GM23338 (cell line): ENCODE results near the gene INTS6. TPM values are rescaled to one million over a fixed set of nuclear protein-coding genes. Genes with fewer than 3 reads are reported as not detected.

Experiments used
- ATAC-seq: fragments of 200-7000 bp; cut with Tn5 transposase; 3 replicates; pipeline ENCODE4 v1.9.1; 2020
- DNase-seq: peaks from one replicate; pipeline ENCODE4 v3.0.0-alpha.2; 2015; ENCODE audit warnings: low spot score
- H2AFZ ChIP-seq: fragments of 200-600 bp; sonication (generic); 2 replicates; pipeline ENCODE4 v1.8.0; 2016; ENCODE audit warnings: antibody characterized with exemption, mild to moderate bottlenecking, moderate library complexity
- H3F3A ChIP-seq: fragments of 200-600 bp; sonication (generic); replicated peaks from 2 replicates; pipeline ENCODE4 v1.8.0; 2017; ENCODE audit warnings: antibody characterized with exemption, mixed run types, low read depth
- H3K27ac ChIP-seq: fragments of 200-600 bp; sonication (generic); 2 replicates; pipeline ENCODE4 v1.6.1; 2016; ENCODE audit warnings: low read depth
- H3K27me3 ChIP-seq: fragments of 200-600 bp; sonication (generic); 2 replicates; pipeline ENCODE4 v1.8.0; 2016; ENCODE audit warnings: mild to moderate bottlenecking, mixed run types, moderate library complexity; ENCODE audit not compliant: insufficient read depth
- H3K36me3 ChIP-seq: fragments of 200-600 bp; sonication (generic); 2 replicates; pipeline ENCODE4 v1.8.0; 2016; ENCODE audit warnings: mild to moderate bottlenecking; ENCODE audit not compliant: insufficient read depth
- H3K4me1 ChIP-seq: fragments of 200-600 bp; sonication (generic); 2 replicates; pipeline ENCODE4 v1.8.0; 2016; ENCODE audit warnings: mild to moderate bottlenecking, moderate library complexity; ENCODE audit not compliant: insufficient read depth
- H3K4me2 ChIP-seq: fragments of 200-600 bp; sonication (generic); 2 replicates; pipeline ENCODE4 v1.7.1; 2017; ENCODE audit warnings: mixed run types
- H3K4me3 ChIP-seq: fragments of 200-600 bp; sonication (generic); 2 replicates; pipeline ENCODE4 v1.6.1; 2016; ENCODE audit warnings: mixed run types
- H3K79me2 ChIP-seq: fragments of 200-600 bp; sonication (generic); replicated peaks from 2 replicates; pipeline ENCODE4 v1.8.0; 2017; ENCODE audit warnings: mild to moderate bottlenecking; ENCODE audit not compliant: insufficient read depth
- H3K9me2 ChIP-seq: fragments of 200-600 bp; sonication (generic); 2 replicates; pipeline ENCODE4 v1.8.0; 2017; ENCODE audit not compliant: insufficient read depth
- H4K20me1 ChIP-seq: fragments of 200-600 bp; sonication (generic); replicated peaks from 2 replicates; pipeline ENCODE4 v1.8.0; 2017; ENCODE audit warnings: mild to moderate bottlenecking; ENCODE audit not compliant: insufficient read depth
- H3K27ac Mint-ChIP-seq: 2 replicates; pipeline ENCODE4 v1.8.0; 2020; ENCODE audit warnings: inconsistent platforms, mild to moderate bottlenecking, moderate library complexity, mixed read lengths
- H3K27me3 Mint-ChIP-seq: 3 replicates; pipeline ENCODE4 v1.8.0; 2022; ENCODE audit warnings: low read depth, mild to moderate bottlenecking, moderate library complexity, mixed read lengths, inconsistent platforms; ENCODE audit not compliant: insufficient read depth, poor library complexity
- H3K36me3 Mint-ChIP-seq: 3 replicates; pipeline ENCODE4 v1.8.0; 2021; ENCODE audit warnings: low read depth, mild to moderate bottlenecking, inconsistent platforms, moderate library complexity, mixed read lengths
- H3K4me1 Mint-ChIP-seq: 3 replicates; pipeline ENCODE4 v1.8.0; 2020; ENCODE audit warnings: mild to moderate bottlenecking, inconsistent platforms, mixed read lengths
- H3K4me3 Mint-ChIP-seq: 3 replicates; pipeline ENCODE4 v1.8.0; 2021; ENCODE audit warnings: moderate library complexity, mild to moderate bottlenecking, inconsistent platforms, mixed read lengths
- H3K9me3 Mint-ChIP-seq: 3 replicates; pipeline ENCODE4 v1.8.0; 2020; ENCODE audit warnings: moderate library complexity, mild to moderate bottlenecking, inconsistent platforms, mixed read lengths
- CREB1 ChIP-seq: fragments of 250-450 bp; sonication (Bioruptor Pico); IDR thresholded peaks from 2 replicates; pipeline ENCODE4 v1.5.0; 2020; ENCODE audit warnings: low read depth, mild to moderate bottlenecking, moderate library complexity
- CTCF ChIP-seq, 2 experiments: fragments of 200-600 bp in 1 of 2; sonication (generic) in 1 of 2; conservative IDR thresholded peaks; 2 replicates each; pipeline versions ENCODE4 v1.5.1 to v1.6.1; 2016 to 2017; ENCODE audit warnings: antibody characterized with exemption in 2 of 2, low read depth in 2 of 2, mild to moderate bottlenecking in 2 of 2, moderate library complexity in 1 of 2
- NANOG ChIP-seq: IDR thresholded peaks from 2 replicates; pipeline ENCODE4 v1.6.1; 2016; ENCODE audit warnings: antibody characterized with exemption, borderline replicate concordance
- STAT1 ChIP-seq: IDR thresholded peaks from one replicate; pipeline ENCODE4 v1.6.1; 2016; ENCODE audit warnings: antibody characterized with exemption; ENCODE audit not compliant: unreplicated experiment
- ZNF114 ChIP-seq: fragments of 250-450 bp; sonication (Bioruptor Pico); IDR thresholded peaks from 2 replicates; pipeline ENCODE4 v1.5.0; 2020; ENCODE audit warnings: mild to moderate bottlenecking, moderate library complexity
- polyA plus RNA-seq: library from polyadenylated mRNA; unstranded; fragments of >200 nt; fragmentation: Nextera tagmentation; extraction: Ambion mirVana; gene quantifications from 2 replicates; pipeline ENCODE4 v1.2.1, GENCODE V29; 2016
- total RNA-seq: library from RNA; depleted of rRNA; stranded (reverse); fragments of >200 nt; shearing (Covaris generic); gene quantifications from 2 replicates; pipeline ENCODE4 v1.2.3, GENCODE V29; 2014
- TF ChIP-seq, protein P1 (sequence below): fragments of 250-450 bp; sonication (Bioruptor Pico); IDR thresholded peaks from 2 replicates; pipeline ENCODE4 v1.5.0; 2020; ENCODE audit warnings: mild to moderate bottlenecking, moderate library complexity
- TF ChIP-seq, protein P2 (sequence below): IDR thresholded peaks from 2 replicates; pipeline ENCODE4 v1.6.1; 2016; ENCODE audit warnings: antibody characterized with exemption

The INTS6 gene
- total and polyA plus RNA-seq, 2 experiments from 2014 or later: 24.8 to 38.6 TPM

GRCh38 chr13:51327961-51328360 lies 124.9 kb downstream of the INTS6 start (continued):
- TF ChIP-seq, protein P1, sequence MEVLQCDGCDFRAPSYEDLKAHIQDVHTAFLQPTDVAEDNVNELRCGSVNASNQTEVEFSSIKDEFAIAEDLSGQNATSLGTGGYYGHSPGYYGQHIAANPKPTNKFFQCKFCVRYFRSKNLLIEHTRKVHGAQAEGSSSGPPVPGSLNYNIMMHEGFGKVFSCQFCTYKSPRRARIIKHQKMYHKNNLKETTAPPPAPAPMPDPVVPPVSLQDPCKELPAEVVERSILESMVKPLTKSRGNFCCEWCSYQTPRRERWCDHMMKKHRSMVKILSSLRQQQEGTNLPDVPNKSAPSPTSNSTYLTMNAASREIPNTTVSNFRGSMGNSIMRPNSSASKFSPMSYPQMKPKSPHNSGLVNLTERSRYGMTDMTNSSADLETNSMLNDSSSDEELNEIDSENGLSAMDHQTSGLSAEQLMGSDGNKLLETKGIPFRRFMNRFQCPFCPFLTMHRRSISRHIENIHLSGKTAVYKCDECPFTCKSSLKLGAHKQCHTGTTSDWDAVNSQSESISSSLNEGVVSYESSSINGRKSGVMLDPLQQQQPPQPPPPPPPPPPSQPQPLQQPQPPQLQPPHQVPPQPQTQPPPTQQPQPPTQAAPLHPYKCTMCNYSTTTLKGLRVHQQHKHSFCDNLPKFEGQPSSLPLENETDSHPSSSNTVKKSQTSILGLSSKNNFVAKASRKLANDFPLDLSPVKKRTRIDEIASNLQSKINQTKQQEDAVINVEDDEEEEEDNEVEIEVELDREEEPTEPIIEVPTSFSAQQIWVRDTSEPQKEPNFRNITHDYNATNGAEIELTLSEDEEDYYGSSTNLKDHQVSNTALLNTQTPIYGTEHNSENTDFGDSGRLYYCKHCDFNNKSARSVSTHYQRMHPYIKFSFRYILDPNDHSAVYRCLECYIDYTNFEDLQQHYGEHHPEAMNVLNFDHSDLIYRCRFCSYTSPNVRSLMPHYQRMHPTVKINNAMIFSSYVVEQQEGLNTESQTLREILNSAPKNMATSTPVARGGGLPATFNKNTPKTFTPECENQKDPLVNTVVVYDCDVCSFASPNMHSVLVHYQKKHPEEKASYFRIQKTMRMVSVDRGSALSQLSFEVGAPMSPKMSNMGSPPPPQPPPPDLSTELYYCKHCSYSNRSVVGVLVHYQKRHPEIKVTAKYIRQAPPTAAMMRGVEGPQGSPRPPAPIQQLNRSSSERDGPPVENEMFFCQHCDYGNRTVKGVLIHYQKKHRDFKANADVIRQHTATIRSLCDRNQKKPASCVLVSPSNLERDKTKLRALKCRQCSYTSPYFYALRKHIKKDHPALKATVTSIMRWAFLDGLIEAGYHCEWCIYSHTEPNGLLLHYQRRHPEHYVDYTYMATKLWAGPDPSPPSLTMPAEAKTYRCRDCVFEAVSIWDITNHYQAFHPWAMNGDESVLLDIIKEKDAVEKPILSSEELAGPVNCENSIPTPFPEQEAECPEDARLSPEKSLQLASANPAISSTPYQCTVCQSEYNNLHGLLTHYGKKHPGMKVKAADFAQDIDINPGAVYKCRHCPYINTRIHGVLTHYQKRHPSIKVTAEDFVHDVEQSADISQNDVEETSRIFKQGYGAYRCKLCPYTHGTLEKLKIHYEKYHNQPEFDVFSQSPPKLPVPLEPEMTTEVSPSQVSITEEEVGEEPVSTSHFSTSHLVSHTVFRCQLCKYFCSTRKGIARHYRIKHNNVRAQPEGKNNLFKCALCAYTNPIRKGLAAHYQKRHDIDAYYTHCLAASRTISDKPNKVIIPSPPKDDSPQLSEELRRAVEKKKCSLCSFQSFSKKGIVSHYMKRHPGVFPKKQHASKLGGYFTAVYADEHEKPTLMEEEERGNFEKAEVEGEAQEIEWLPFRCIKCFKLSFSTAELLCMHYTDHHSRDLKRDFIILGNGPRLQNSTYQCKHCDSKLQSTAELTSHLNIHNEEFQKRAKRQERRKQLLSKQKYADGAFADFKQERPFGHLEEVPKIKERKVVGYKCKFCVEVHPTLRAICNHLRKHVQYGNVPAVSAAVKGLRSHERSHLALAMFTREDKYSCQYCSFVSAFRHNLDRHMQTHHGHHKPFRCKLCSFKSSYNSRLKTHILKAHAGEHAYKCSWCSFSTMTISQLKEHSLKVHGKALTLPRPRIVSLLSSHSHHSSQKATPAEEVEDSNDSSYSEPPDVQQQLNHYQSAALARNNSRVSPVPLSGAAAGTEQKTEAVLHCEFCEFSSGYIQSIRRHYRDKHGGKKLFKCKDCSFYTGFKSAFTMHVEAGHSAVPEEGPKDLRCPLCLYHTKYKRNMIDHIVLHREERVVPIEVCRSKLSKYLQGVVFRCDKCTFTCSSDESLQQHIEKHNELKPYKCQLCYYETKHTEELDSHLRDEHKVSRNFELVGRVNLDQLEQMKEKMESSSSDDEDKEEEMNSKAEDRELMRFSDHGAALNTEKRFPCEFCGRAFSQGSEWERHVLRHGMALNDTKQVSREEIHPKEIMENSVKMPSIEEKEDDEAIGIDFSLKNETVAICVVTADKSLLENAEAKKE: no peak
- TF ChIP-seq ZNF114 (CRISPR knock-in tag) (no peak), NANOG (no peak)
- TF ChIP-seq, protein P2, sequence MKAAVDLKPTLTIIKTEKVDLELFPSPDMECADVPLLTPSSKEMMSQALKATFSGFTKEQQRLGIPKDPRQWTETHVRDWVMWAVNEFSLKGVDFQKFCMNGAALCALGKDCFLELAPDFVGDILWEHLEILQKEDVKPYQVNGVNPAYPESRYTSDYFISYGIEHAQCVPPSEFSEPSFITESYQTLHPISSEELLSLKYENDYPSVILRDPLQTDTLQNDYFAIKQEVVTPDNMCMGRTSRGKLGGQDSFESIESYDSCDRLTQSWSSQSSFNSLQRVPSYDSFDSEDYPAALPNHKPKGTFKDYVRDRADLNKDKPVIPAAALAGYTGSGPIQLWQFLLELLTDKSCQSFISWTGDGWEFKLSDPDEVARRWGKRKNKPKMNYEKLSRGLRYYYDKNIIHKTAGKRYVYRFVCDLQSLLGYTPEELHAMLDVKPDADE: no peak

DNA sequence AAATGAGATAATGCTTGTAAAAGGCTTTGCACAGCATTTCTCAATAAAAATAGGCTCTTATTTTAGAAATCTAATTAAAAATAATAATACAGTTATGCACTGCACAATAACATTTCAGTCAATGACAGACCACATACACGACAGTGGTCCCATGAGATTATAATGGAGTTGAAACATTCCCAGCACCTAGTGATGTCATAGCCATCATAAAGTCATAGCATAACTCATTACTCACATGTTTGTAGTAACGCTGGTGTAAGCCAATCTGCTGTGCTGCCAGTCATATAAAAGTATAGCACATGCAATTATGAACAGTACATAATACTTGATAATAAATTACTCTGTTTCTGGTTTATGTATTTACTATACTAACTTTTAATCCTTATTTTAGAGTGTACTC lies 126.1 kb downstream of the INTS6 start:
- Histone ChIP-seq H4K20me1 (no peaks in the 10 kb centered on the region), H3K4me1 (peaks cover 25% of the 10 kb centered on the region), H2AFZ (no peak overlapping the region; the same call in 1 of the 2 replicates), H3K4me2 (no peak overlapping the region), H3K79me2 (no peaks in the 10 kb centered on the region), H3F3A (no peaks in the 10 kb centered on the region), H3K27me3 (no peaks in the 10 kb centered on the region), H3K9me2 (peaks cover 8% of the 10 kb centered on the region; the same call in 1 of the 2 replicates), H3K36me3 (no peaks in the 10 kb centered on the region), H3K4me3 (no peak overlapping the region), H3K27ac (no peak overlapping the region)
- Mint-ChIP-seq H3K36me3 (no peaks in the 10 kb centered on the region; the same call in 2 of the 3 replicates), H3K4me1 (peaks cover 40% of the 10 kb centered on the region), H3K4me3 (no peak overlapping the region), H3K27ac (no peak overlapping the region), H3K9me3 (no peaks in the 10 kb centered on the region; the same call in 2 of the 3 replicates), H3K27me3 (peaks cover 6% of the 10 kb centered on the region)
- ATAC-seq (no peak), DNase-seq (no peak)
- TF ChIP-seq CTCF (conservative IDR thresholded peaks at IDR 0.05; ENCODE audit: low read depth in 2 of 2) (no peak), STAT1 (no peak), CREB1 (CRISPR knock-in tag) (no peak)
- TF ChIP-seq, protein P2: no peak
